Measurements from ENCODE around the gene BIN2. TPM values are rescaled to one million over a fixed set of nuclear protein-coding genes. Genes with fewer than 3 reads are reported as not detected.
A peak's percentile ranks its signal among the peaks of the same experiment; 100 is the strongest.
"Not testable (repeated sequence)": the region's sequence is repeated elsewhere in the genome, so short reads cannot be mapped to it uniquely, and the experiment has no call there.

The BIN2 gene
- total and polyA plus RNA-seq, 9 of the 15 experiments (the other 6 are each of a cell fraction or from before 2014, with no cell fraction given), result 0.04 to 0.39 (median 0.25) TPM; not detected in 1

DNA sequence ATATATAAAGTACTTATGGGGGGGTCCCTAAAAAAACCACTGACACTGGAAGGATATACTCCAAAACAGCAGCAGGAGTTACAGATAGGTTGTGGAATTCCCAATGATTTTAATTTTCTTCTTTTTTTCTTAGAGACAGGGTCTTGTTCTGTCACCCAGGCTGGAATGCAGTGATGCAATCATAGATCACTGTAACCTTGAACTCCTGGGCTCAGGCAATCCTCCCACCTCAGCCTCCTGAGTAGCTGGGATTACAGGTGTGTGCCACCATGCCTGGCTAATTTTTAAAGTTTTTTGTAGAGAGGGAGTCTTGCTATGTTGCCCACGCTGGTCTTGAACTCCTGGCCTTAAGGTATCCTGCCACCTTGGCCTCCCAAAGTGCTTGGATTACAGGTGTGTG is 64.4 kb downstream of the BIN2 start:
- ATAC-seq; FAIRE-seq; H3K9me1 ChIP-seq (ENCODE audit: control insufficient read depth, insufficient read depth, low read length); H3K27ac ChIP-seq (ENCODE audit: extremely low read depth, low read depth, low read length); CTCF ChIA-PET (ENCODE audit: low intra/inter-chr PET ratio); H3K4me3 ChIP-seq; H3K4me1 ChIP-seq (replicated peaks in 1 of 2; ENCODE audit: control insufficient read depth in 2 of 2, insufficient read depth in 2 of 2, low read length in 2 of 2); H3K36me3 ChIP-seq (ENCODE audit: control insufficient read depth, insufficient read depth, low read length); H3K4me2 ChIP-seq (ENCODE audit: insufficient read depth, low read length); DNase-seq (ENCODE audit: extremely low read depth in 1 of 4, low spot score in 3 of 4); intact Hi-C loops (cut with micrococcal nuclease); H3K79me2 ChIP-seq (ENCODE audit: control insufficient read depth, insufficient read depth, low read length); BruUV-seq (replicated peaks); H2AFZ ChIP-seq (ENCODE audit: low read depth, low read length); H3K27me3 ChIP-seq (ENCODE audit: control insufficient read depth in 2 of 2, insufficient read depth in 2 of 2, low read length in 2 of 2); H4K20me1 ChIP-seq (replicated peaks; ENCODE audit: control insufficient read depth, insufficient read depth, low read length); H3K9me3 ChIP-seq (replicated peaks; ENCODE audit: control insufficient read depth, insufficient read depth, low read depth, low read length); H3K9ac ChIP-seq (ENCODE audit: insufficient read depth in 1 of 2, low read depth in 2 of 2, low read length in 2 of 2); in situ Hi-C loops (cut with MboI): not testable (repeated sequence)
- WGBS (ENCODE audit: insufficient coverage, low coverage, missing lambda C conversion rate), result 73% methylated on average over 1 of the region's 1 CpG
- POLR2A ChIA-PET, result interaction anchor here (1.0 kb wide), 1 partner anchor 11 kb away, joined by 4 read pairs; no protein-coding TSS in a partner anchor
- TF ChIP-seq, protein P1, sequence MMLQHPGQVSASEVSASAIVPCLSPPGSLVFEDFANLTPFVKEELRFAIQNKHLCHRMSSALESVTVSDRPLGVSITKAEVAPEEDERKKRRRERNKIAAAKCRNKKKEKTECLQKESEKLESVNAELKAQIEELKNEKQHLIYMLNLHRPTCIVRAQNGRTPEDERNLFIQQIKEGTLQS (IDR thresholded peaks at IDR 0.05), result peak; percentile 69
- TF ChIP-seq, protein P1 (CRISPR knock-in tag; conservative IDR thresholded peaks at IDR 0.05), result not testable (repeated sequence)
- TF ChIP-seq CEBPB (tag; IDR thresholded peaks at IDR 0.05) (peak; percentile 67), CEBPG (CRISPR knock-in tag; IDR thresholded peaks at IDR 0.05) (peak; percentile 57; the same call in 1 of the 2 replicates), CEBPG (tag; conservative IDR thresholded peaks at IDR 0.05 in 1 of 2, IDR thresholded peaks at IDR 0.05 in 1 of 2) (peak in 1 of 2 experiments; percentile 46; a peak in 2 of 4 replicates)

DNA sequence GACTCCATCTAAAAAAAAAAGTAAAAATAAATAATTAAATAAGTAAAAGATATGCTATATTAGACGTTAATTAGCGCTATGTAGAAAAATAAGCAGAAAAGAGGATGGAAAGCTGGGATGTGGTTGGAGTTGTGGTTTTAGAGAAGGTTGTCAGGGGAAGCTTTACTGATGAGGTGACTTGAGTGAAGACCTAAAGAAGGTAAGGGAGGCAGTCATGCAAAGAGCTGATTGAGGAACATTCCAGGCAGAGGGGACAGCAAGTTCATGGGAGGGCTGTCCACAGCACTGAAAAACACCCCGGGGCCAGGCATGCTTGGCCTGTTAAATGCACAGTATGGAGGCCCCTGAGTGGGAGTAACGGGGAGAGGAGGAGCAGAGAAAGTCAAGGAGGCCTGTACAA is 69.4 kb downstream of the BIN2 start:
- Histone ChIP-seq H3K9me1 (ENCODE audit: control insufficient read depth, insufficient read depth, low read length) (no peaks in the 10 kb centered on the region), H3K36me3 (ENCODE audit: control insufficient read depth, insufficient read depth, low read length) (peaks cover 11% of the 10 kb centered on the region; the same call in 2 of the 3 replicates), H3K9ac (ENCODE audit: insufficient read depth in 1 of 2, low read depth in 2 of 2, low read length in 2 of 2) (no peak overlapping the region), H3K4me3 (no peak overlapping the region), H3K4me1 (replicated peaks in 1 of 2; ENCODE audit: control insufficient read depth in 2 of 2, insufficient read depth in 2 of 2, low read length in 2 of 2) (peaks cover 0 to 3% of the 10 kb centered on the region in 2 experiments; a peak in 2 of 5 replicates), H2AFZ (ENCODE audit: low read depth, low read length) (no peak overlapping the region), H3K27me3 (ENCODE audit: control insufficient read depth in 2 of 2, insufficient read depth in 2 of 2, low read length in 2 of 2) (no peaks in the 10 kb centered on the region), H3K79me2 (ENCODE audit: control insufficient read depth, insufficient read depth, low read length) (no peaks in the 10 kb centered on the region), H3K9me3 (replicated peaks; ENCODE audit: control insufficient read depth, insufficient read depth, low read depth, low read length) (no peaks in the 10 kb centered on the region), H3K4me2 (ENCODE audit: insufficient read depth, low read length) (no peak overlapping the region), H4K20me1 (replicated peaks; ENCODE audit: control insufficient read depth, insufficient read depth, low read length) (no peaks in the 10 kb centered on the region), H3K27ac (ENCODE audit: extremely low read depth, low read depth, low read length) (no peak overlapping the region)
- ChIA-PET POLR2A (no interaction called here), CTCF (ENCODE audit: low intra/inter-chr PET ratio) (no interaction called here)
- no peak for ATAC-seq
- in situ Hi-C loops (cut with MboI) (no loop called here), intact Hi-C loops (cut with micrococcal nuclease) (no loop called here)
- 67% methylated on average over 4 of the region's 4 CpGs for WGBS (ENCODE audit: insufficient coverage, low coverage, missing lambda C conversion rate)
- no TSS peak for BruUV-seq (replicated peaks)
- TF ChIP-seq CXXC5 (CRISPR knock-in tag; IDR thresholded peaks at IDR 0.05), result no peak
- TF ChIP-seq, protein P2, sequence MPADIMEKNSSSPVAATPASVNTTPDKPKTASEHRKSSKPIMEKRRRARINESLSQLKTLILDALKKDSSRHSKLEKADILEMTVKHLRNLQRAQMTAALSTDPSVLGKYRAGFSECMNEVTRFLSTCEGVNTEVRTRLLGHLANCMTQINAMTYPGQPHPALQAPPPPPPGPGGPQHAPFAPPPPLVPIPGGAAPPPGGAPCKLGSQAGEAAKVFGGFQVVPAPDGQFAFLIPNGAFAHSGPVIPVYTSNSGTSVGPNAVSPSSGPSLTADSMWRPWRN (IDR thresholded peaks at IDR 0.05; ENCODE audit: low read depth), result no peak
- FAIRE-seq, result no peak
- DNase-seq (ENCODE audit: extremely low read depth in 1 of 4, low spot score in 3 of 4), result no peak

Data from K562 (cell line).